SK-N-SH treated with all-trans-retinoic acid at 6 μM for 48 hours (cell line): Measurements from ENCODE around the gene ADGRG7.
"Not testable (repeated sequence)": the region's sequence is repeated elsewhere in the genome, so short reads cannot be mapped to it uniquely, and the experiment has no call there.

ENCODE experiments used
- ATAC-seq: fragments of 200-7000 bp; cut with Tn5 transposase; 3 replicates; pipeline ENCODE4 v1.9.1; 2020; ENCODE audit warnings: mild to moderate bottlenecking, moderate library complexity
- ARNTL ChIP-seq: fragments of 450-650 bp; formaldehyde crosslinking; IDR thresholded peaks from 2 replicates; pipeline ENCODE4 v1.5.0; 2020; ENCODE audit warnings: low read depth, mild to moderate bottlenecking, moderate library complexity, borderline replicate concordance
- BACH2 ChIP-seq: fragments of 250-450 bp; sonication (Bioruptor Pico); IDR thresholded peaks from 2 replicates; pipeline ENCODE4 v1.9.0; 2021; ENCODE audit warnings: mild to moderate bottlenecking, borderline replicate concordance
- ESRRG ChIP-seq: fragments of 250-450 bp; sonication (Bioruptor Pico); IDR thresholded peaks from 2 replicates; pipeline ENCODE4 v1.6.1; 2021; ENCODE audit warnings: mild to moderate bottlenecking
- ISL1 ChIP-seq: fragments of 250-450 bp; sonication (Bioruptor Pico); IDR thresholded peaks from 2 replicates; pipeline ENCODE4 v2.1.2; 2022; ENCODE audit warnings: mild to moderate bottlenecking, moderate library complexity
- OSR1 ChIP-seq: fragments of 250-450 bp; sonication (Bioruptor Pico); IDR thresholded peaks from 2 replicates; pipeline ENCODE4 v1.8.0; 2022; ENCODE audit warnings: moderate library complexity, mild to moderate bottlenecking, inconsistent platforms
- PATZ1 ChIP-seq: fragments of 250-450 bp; sonication (Bioruptor Pico); IDR thresholded peaks from 2 replicates; pipeline ENCODE4 v1.8.0; 2020; ENCODE audit warnings: mild to moderate bottlenecking, moderate library complexity, borderline replicate concordance
- PPARA ChIP-seq: fragments of 250-450 bp; sonication (Bioruptor Pico); IDR thresholded peaks from 2 replicates; pipeline ENCODE4 v1.5.0; 2020; ENCODE audit warnings: mild to moderate bottlenecking, borderline replicate concordance
- SNAI2 ChIP-seq: fragments of 250-450 bp; sonication (Bioruptor Pico); IDR thresholded peaks from 2 replicates; pipeline ENCODE4 v1.5.0; 2020; ENCODE audit warnings: mild to moderate bottlenecking, moderate library complexity
- TCF4 ChIP-seq: fragments of 250-450 bp; sonication (Bioruptor Pico); IDR thresholded peaks from 2 replicates; pipeline ENCODE4 v1.8.0; 2021; ENCODE audit warnings: mild to moderate bottlenecking, moderate library complexity, borderline replicate concordance
- TOX ChIP-seq: fragments of 250-450 bp; sonication (Bioruptor Pico); IDR thresholded peaks from 2 replicates; pipeline ENCODE4 v1.8.0; 2021; ENCODE audit warnings: mild to moderate bottlenecking, moderate library complexity, borderline replicate concordance
- TSHZ2 ChIP-seq: fragments of 250-450 bp; sonication (Bioruptor Pico); IDR thresholded peaks from 2 replicates; pipeline ENCODE4 v1.5.0; 2020; ENCODE audit warnings: mild to moderate bottlenecking, moderate library complexity
- ZC3H10 ChIP-seq: fragments of 250-450 bp; sonication (Bioruptor Pico); IDR thresholded peaks from 2 replicates; pipeline ENCODE4 v1.5.1; 2021; ENCODE audit warnings: mild to moderate bottlenecking, moderate library complexity
- ZFP3 ChIP-seq: fragments of 250-450 bp; sonication (Bioruptor Pico); IDR thresholded peaks from 2 replicates; pipeline ENCODE4 v1.5.0; 2020; ENCODE audit warnings: mild to moderate bottlenecking, moderate library complexity
- ZFP30 ChIP-seq: fragments of 450-650 bp; formaldehyde crosslinking; IDR thresholded peaks from 2 replicates; pipeline ENCODE4 v1.5.0; 2022; ENCODE audit warnings: mild to moderate bottlenecking, moderate library complexity
- ZNF565 ChIP-seq: fragments of 450-650 bp; formaldehyde crosslinking; conservative IDR thresholded peaks from 2 replicates; pipeline ENCODE4 v1.5.0; 2020; ENCODE audit warnings: low read depth, mild to moderate bottlenecking, moderate library complexity
- ZNF70 ChIP-seq: fragments of 450-650 bp; formaldehyde crosslinking; IDR thresholded peaks from 2 replicates; pipeline ENCODE4 v1.5.0; 2020; ENCODE audit warnings: mild to moderate bottlenecking, moderate library complexity
- ZNF8 ChIP-seq: fragments of 450-650 bp; formaldehyde crosslinking; IDR thresholded peaks from 2 replicates; pipeline ENCODE4 v1.5.0; 2020; ENCODE audit warnings: mild to moderate bottlenecking, moderate library complexity
- TF ChIP-seq, protein P1 (sequence below): fragments of 250-450 bp; sonication (Bioruptor Pico); IDR thresholded peaks from 2 replicates; pipeline ENCODE4 v1.5.1; 2021; ENCODE audit warnings: mild to moderate bottlenecking, moderate library complexity

The ADGRG7 gene

GRCh38 chr3:100653604-100654294 lies 44.3 kb downstream of the ADGRG7 start (continued):
- TF ChIP-seq TSHZ2 (CRISPR knock-in tag) (no peak), ZNF565 (no peak), ZFP3 (CRISPR knock-in tag) (no peak), BACH2 (CRISPR knock-in tag) (no peak), SNAI2 (no peak), ZNF8 (CRISPR knock-in tag) (no peak), TCF4 (CRISPR knock-in tag) (no peak)

DNA sequence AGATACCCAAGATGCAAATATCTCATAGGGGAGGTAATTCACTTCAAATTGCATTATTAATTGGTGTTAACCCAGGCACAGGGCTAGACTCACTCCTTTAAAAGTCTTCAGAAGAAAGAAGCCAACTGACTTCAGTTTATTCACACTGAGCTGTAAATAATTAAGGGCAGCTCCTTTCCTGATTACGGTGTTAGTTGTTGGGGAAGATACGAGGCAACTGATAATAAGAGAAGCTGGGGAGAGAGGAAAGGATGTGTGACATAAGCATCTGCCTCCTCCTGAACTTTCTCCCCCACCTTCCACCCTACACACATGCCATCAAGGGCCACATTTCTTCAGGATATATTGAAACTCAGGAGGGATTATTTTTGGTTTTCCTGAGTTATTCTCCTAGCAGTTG lies 47.5 kb downstream of the ADGRG7 start:
- TF ChIP-seq, protein P1, sequence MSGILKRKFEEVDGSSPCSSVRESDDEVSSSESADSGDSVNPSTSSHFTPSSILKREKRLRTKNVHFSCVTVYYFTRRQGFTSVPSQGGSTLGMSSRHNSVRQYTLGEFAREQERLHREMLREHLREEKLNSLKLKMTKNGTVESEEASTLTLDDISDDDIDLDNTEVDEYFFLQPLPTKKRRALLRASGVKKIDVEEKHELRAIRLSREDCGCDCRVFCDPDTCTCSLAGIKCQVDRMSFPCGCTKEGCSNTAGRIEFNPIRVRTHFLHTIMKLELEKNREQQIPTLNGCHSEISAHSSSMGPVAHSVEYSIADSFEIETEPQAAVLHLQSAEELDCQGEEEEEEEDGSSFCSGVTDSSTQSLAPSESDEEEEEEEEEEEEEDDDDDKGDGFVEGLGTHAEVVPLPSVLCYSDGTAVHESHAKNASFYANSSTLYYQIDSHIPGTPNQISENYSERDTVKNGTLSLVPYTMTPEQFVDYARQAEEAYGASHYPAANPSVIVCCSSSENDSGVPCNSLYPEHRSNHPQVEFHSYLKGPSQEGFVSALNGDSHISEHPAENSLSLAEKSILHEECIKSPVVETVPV (CRISPR knock-in tag): no peak
- no peak for TF ChIP-seq TOX (CRISPR knock-in tag)
- TF ChIP-seq ZC3H10: no peak
- TF ChIP-seq BACH2 (CRISPR knock-in tag): no peak
- TF ChIP-seq PPARA (CRISPR knock-in tag): no peak
- no peak for TF ChIP-seq ZNF565
- TF ChIP-seq ESRRG: no peak
- TF ChIP-seq SNAI2: no peak
- no peak for TF ChIP-seq ZFP3 (CRISPR knock-in tag)
- TF ChIP-seq TSHZ2 (CRISPR knock-in tag): no peak
- no peak for TF ChIP-seq OSR1 (CRISPR knock-in tag)
- TF ChIP-seq ZNF70 (CRISPR knock-in tag): no peak
- no peak for TF ChIP-seq ISL1 (CRISPR knock-in tag)
- TF ChIP-seq PATZ1 (CRISPR knock-in tag): no peak
- no peak for TF ChIP-seq ARNTL (CRISPR knock-in tag)
- no peak for ATAC-seq

- not testable (repeated sequence) for ATAC-seq
Observed at GRCh38 chr3:100661294-100661693, 51.9 kb downstream of the ADGRG7 start.

DNA sequence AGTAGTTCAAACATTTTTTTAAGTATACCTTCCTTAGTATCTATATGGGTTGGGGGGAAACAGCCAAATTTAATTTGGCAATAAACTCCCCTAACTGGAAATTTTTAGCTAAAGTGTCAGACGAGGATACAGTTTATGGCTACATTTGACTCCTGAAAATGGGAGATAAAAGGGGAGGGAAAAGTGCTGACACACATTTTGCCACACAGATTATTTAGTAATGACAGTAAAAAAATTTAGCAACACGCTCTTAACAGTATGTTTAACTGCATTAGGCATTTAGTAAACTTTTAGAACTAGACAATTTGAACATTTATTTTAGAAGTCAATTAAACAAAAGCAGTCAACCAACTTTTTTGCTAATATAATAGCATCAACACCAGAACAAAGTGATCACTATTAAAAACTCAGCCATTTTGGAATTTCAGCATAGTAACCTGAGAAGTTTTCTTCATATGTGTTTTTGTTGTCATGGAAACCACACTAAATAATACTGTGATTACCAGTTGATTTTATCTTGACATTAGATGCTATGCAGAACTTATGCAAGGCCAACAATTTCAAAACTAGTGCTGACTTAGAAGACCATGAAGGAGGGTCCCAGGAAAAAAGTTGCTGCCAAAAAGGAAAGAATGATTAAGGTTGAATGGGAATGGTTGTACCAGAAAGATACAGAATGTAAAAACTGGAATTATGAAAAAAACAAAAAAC lies 52.9 kb downstream of the ADGRG7 start:
- TF ChIP-seq PPARA (CRISPR knock-in tag): no peak
- no peak for TF ChIP-seq PATZ1 (CRISPR knock-in tag)
- no peak for TF ChIP-seq ZNF70 (CRISPR knock-in tag)
- TF ChIP-seq ZFP30: no peak
- TF ChIP-seq ZC3H10: no peak
- 0 out of 2 replicates have a peak, but pooled peaks have one; percentile 21 for TF ChIP-seq ISL1 (CRISPR knock-in tag)
- TF ChIP-seq, protein P1 (CRISPR knock-in tag): no peak
- ATAC-seq: peak; percentile 53; the same call in 2 of the 3 replicates
